Measurements from ENCODE around the gene RRAGA. TPM values are rescaled to one million over a fixed set of nuclear protein-coding genes. Genes with fewer than 3 reads are reported as not detected.
"Not testable (repeated sequence)": the region's sequence is repeated elsewhere in the genome, so short reads cannot be mapped to it uniquely, and the experiment has no call there.

Gene RRAGA, protein sequence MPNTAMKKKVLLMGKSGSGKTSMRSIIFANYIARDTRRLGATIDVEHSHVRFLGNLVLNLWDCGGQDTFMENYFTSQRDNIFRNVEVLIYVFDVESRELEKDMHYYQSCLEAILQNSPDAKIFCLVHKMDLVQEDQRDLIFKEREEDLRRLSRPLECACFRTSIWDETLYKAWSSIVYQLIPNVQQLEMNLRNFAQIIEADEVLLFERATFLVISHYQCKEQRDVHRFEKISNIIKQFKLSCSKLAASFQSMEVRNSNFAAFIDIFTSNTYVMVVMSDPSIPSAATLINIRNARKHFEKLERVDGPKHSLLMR
- total RNA-seq, result 10 to 100 TPM; 36.9 to 41.6 TPM

DNA sequence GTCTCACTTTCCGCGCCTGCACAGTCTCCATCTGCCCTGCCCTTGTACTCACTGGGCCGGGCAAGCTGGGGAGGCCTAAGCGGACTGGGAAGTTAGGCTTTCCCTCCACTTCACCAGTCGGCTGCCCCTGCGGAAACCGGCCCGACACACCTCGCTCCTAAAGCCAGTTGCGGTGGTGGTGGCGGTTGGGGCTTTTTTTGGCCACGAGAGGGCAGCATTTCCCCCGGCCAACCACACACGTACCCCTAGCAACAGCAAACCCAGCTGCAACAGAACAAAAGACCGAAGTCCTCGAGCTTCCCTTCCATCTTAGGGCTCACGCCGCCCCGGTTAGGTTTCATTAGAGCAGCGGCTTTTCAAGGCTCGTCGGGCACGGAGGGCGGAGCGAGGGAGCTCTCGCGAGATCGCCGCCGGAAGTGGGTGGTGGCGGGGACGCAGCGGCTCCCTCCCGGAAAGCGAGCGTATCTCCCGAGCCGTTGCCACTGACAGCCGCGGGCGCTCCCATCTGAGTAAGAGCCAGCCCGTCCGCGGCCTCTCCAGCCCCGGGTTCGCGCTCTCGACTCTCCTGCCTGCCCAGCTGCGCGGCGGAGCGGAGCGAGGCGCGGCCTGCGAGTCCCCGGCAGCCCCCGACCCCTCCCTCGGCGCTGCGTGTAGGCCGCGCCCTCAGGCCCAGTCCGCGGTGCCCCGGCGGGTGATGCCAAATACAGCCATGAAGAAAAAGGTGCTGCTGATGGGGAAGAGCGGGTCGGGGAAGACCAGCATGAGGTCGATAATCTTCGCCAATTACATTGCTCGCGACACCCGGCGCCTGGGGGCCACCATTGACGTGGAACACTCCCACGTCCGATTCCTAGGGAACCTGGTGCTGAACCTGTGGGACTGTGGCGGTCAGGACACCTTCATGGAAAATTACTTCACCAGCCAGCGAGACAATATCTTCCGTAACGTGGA lies at the start of gene RRAGA:
RRAGA (plus strand) TSS at position 462 of the 951 bp plus-strand sequence; CDS start at position 695, 233 bp downstream.
- no peaks in the 10 kb centered on the region for H3K9me3 Mint-ChIP-seq
- DNase-seq (peak; percentile 96 to 98), ATAC-seq (replicated peaks in 1 of 2) (peak; percentile 91 to 92)
- H3K27me3 Mint-ChIP-seq (ENCODE audit: low read depth), result no peaks in the 10 kb centered on the region
- H3K36me3 Mint-ChIP-seq (ENCODE audit: insufficient read depth in 2 of 2), result peaks cover 7 to 10% of the 10 kb centered on the region in 2 donors
- peak within 1 kb of the TSS; percentile 97 for H3K27ac Mint-ChIP-seq
- peaks cover 40% of the 10 kb centered on the region for H3K4me1 Mint-ChIP-seq (ENCODE audit: low read depth)
- peak within 1 kb of the TSS; percentile 94 to 99 for H3K4me3 Mint-ChIP-seq

- peaks cover 0 to 6% of the 10 kb centered on the region in 2 donors for H3K36me3 Mint-ChIP-seq (ENCODE audit: insufficient read depth in 2 of 2)
- ATAC-seq (replicated peaks in 1 of 2) (no peak), DNase-seq (no peak)
- no peaks in the 10 kb centered on the region for H3K27me3 Mint-ChIP-seq (ENCODE audit: low read depth)
- H3K4me3 Mint-ChIP-seq, result no peak overlapping the region
- H3K27ac Mint-ChIP-seq, result no peak overlapping the region
- peaks cover 2 to 12% of the 10 kb centered on the region in 2 donors for H3K9me3 Mint-ChIP-seq
- no peaks in the 10 kb centered on the region for H3K4me1 Mint-ChIP-seq (ENCODE audit: low read depth)
These were observed 49.1 kb upstream of the RRAGA start for GRCh38 chr9:19000133-19000532.

- H3K9me3 Mint-ChIP-seq, result peaks cover 0 to 2% of the 10 kb centered on the region in 2 donors
- no peak for ATAC-seq (replicated peaks in 1 of 2)
- peaks cover 8% of the 10 kb centered on the region for H3K27me3 Mint-ChIP-seq (ENCODE audit: low read depth)
- no peak for DNase-seq
- no peaks in the 10 kb centered on the region for H3K36me3 Mint-ChIP-seq (ENCODE audit: insufficient read depth in 2 of 2)
- no peaks in the 10 kb centered on the region for H3K4me1 Mint-ChIP-seq (ENCODE audit: low read depth)
- H3K27ac Mint-ChIP-seq, result no peak overlapping the region
- no peak overlapping the region for H3K4me3 Mint-ChIP-seq
These were observed 39.7 kb upstream of the RRAGA start for GRCh38 chr9:19009391-19009965.

DNA sequence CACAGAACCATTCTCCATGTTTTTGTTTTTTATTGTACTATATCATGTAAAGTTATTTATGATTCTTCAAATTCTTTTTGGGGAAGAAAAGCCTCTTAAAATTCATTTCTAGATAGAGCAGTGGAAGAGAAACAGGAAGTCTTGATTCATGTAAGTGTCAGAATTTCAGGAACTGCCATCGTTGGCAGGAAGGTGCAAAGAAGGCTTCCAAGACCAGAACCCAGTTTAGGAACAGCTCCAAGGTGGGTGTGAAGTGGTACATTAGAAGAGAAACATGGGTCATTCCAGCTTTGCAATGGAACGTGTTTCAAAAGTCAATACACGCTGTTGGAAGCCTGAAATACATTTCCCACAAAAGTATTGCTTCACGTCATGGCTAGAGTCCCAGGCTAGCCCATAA lies 31.0 kb upstream of the RRAGA start:
- peaks cover 0 to 3% of the 10 kb centered on the region in 2 donors for H3K36me3 Mint-ChIP-seq (ENCODE audit: insufficient read depth in 2 of 2)
- H3K4me1 Mint-ChIP-seq (ENCODE audit: low read depth), result peaks cover 6% of the 10 kb centered on the region
- DNase-seq (no peak), ATAC-seq (replicated peaks in 1 of 2) (no peak)
- no peak overlapping the region for H3K27ac Mint-ChIP-seq
- no peak overlapping the region for H3K4me3 Mint-ChIP-seq
- no peaks in the 10 kb centered on the region for H3K9me3 Mint-ChIP-seq
- peaks cover 3% of the 10 kb centered on the region for H3K27me3 Mint-ChIP-seq (ENCODE audit: low read depth)

DNA sequence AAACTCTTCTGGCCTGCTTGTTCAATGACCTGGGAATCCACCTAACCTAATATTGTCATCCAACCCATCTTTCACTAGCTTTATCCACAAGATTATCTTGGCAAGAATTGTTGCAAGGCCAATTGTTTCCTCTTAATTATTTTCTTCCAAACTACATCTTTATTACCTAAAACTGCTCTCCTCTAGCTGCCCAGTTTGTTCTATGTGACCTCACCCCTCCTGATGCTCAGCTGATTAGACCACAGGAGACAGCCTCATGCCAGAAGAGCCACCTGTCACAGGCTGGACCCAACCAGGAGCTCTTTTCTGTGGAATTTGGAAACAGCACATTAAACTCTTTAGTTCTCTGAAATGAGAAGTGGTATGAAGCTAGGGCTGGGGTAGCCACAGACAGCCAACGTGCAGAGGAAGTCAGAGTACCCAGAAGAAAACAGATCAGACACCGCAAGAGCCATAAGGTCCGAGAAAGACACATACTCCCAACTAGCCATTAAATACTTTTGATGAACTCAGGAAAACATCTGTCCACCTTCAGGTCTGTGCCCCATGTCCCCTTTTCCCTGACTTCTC lies 28.3 kb upstream of the RRAGA start:
- no peak overlapping the region for H3K27ac Mint-ChIP-seq
- peaks cover 7% of the 10 kb centered on the region for H3K27me3 Mint-ChIP-seq (ENCODE audit: low read depth)
- H3K4me1 Mint-ChIP-seq (ENCODE audit: low read depth), result peaks cover 6% of the 10 kb centered on the region
- no peak for ATAC-seq (replicated peaks in 1 of 2)
- DNase-seq, result no peak
- H3K9me3 Mint-ChIP-seq, result no peaks in the 10 kb centered on the region
- no peak overlapping the region for H3K4me3 Mint-ChIP-seq
- H3K36me3 Mint-ChIP-seq (ENCODE audit: insufficient read depth in 2 of 2), result peaks cover 0 to 3% of the 10 kb centered on the region in 2 donors

GRCh38 chr9:19021649-19022048 lies 27.6 kb upstream of the RRAGA start:
- H3K27ac Mint-ChIP-seq; H3K4me3 Mint-ChIP-seq; DNase-seq; H3K36me3 Mint-ChIP-seq (ENCODE audit: insufficient read depth in 2 of 2); H3K27me3 Mint-ChIP-seq (ENCODE audit: low read depth); H3K9me3 Mint-ChIP-seq: not testable (repeated sequence)
- peak in 1 of 2 donors; percentile 23 for ATAC-seq (replicated peaks in 1 of 2)
- peaks cover 11% of the 10 kb centered on the region for H3K4me1 Mint-ChIP-seq (ENCODE audit: low read depth)

GRCh38 chr9:19022206-19022605 lies 27.0 kb upstream of the RRAGA start:
- H3K27ac Mint-ChIP-seq, result no peak overlapping the region
- ATAC-seq (replicated peaks in 1 of 2) (peak; percentile 22 to 67), DNase-seq (no peak)
- H3K9me3 Mint-ChIP-seq, result no peaks in the 10 kb centered on the region
- peaks cover 0 to 3% of the 10 kb centered on the region in 2 donors for H3K36me3 Mint-ChIP-seq (ENCODE audit: insufficient read depth in 2 of 2)
- H3K4me3 Mint-ChIP-seq, result no peak overlapping the region
- peaks cover 13% of the 10 kb centered on the region for H3K4me1 Mint-ChIP-seq (ENCODE audit: low read depth)
- peaks cover 7% of the 10 kb centered on the region for H3K27me3 Mint-ChIP-seq (ENCODE audit: low read depth)

DNA sequence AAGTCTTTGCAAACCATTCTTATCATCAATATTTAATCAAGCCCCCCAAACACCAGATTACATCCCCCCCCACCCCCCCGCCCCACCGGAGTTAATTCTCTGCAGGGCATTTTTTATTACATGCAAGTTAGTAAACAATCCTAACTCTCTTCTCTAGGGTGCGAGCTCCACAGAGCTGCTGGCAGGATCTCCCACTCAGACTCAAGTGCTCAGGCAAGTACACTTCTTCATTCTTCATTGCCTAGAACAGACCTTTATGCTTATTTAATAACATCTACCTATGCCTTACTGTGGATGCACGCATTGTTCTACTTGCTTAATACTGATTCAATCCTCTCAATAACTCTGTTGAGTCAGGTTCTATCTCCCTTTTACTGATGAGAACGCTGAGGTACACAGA lies 26.1 kb upstream of the RRAGA start:
- no peak overlapping the region for H3K27ac Mint-ChIP-seq
- H3K4me1 Mint-ChIP-seq (ENCODE audit: low read depth), result peaks cover 13% of the 10 kb centered on the region
- no peak overlapping the region for H3K4me3 Mint-ChIP-seq
- DNase-seq, result no peak
- H3K27me3 Mint-ChIP-seq (ENCODE audit: low read depth), result peaks cover 7% of the 10 kb centered on the region
- ATAC-seq (replicated peaks in 1 of 2), result no peak
- no peaks in the 10 kb centered on the region for H3K9me3 Mint-ChIP-seq
- H3K36me3 Mint-ChIP-seq (ENCODE audit: insufficient read depth in 2 of 2), result peaks cover 0 to 3% of the 10 kb centered on the region in 2 donors

DNA sequence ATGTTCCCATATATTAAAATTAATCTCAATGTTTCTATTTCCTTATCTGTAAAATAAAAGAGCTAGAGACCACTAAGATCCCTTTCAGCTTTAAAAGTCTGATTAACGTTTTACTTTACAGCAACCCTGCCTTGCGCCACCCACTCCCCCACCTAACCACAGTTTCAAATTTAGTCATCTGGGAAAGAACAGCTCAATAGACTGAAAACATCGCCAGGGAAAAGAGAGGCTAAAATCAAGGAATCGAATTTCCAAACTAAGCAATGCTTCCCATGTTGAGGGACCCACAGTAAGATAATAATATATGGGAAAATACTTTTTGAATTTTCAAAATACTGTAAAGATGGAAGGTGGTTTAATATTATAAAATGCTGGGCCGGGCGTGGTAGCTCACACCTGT lies 22.9 kb upstream of the RRAGA start:
- no peaks in the 10 kb centered on the region for H3K9me3 Mint-ChIP-seq
- H3K36me3 Mint-ChIP-seq (ENCODE audit: insufficient read depth in 2 of 2), result peaks cover 0 to 3% of the 10 kb centered on the region in 2 donors
- DNase-seq, result peak; percentile 6 to 15

GRCh38 chr9:19027825-19028224 lies 21.4 kb upstream of the RRAGA start:
- Mint-ChIP-seq H3K4me3 (no peak overlapping the region), H3K9me3 (no peaks in the 10 kb centered on the region), H3K36me3 (ENCODE audit: insufficient read depth in 2 of 2) (no peaks in the 10 kb centered on the region)

More for the DNA sequence above, 22.9 kb upstream of the RRAGA start:
- H3K4me3 Mint-ChIP-seq, result no peak overlapping the region
- no peak for ATAC-seq (replicated peaks in 1 of 2)
- H3K27ac Mint-ChIP-seq, result no peak overlapping the region
- peaks cover 7% of the 10 kb centered on the region for H3K27me3 Mint-ChIP-seq (ENCODE audit: low read depth)
- peaks cover 18% of the 10 kb centered on the region for H3K4me1 Mint-ChIP-seq (ENCODE audit: low read depth)

DNA sequence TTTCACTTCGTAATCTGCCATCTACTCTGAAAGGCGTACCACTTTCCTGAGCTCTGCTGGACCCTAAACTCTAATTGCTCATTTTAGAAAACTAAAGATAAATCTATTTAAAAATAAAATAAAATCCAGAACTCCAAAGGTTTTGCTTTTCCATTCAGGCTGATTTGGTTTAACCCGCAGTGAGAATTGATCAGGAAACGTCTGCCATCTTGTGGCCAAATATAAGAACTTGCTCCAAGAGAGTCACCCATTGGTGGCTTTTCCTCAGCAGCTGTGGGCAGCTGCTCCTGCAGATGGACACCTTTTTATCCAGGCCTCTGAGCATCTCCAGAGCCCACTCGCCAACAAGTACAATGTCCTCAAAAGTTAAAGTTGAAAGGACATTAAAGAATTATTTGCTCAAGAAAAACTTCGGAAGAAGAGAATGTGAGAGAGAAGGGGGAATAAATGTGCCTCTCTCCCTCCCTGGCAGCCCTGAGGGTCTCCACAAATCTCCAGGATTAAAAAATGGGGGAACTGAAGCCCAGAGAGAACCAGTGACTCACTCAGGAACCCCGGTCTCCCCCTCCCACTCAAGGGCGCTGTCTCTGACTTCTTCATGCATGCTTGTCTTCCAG lies 20.3 kb upstream of the RRAGA start:
- Mint-ChIP-seq H3K9me3 (no peaks in the 10 kb centered on the region), H3K4me1 (ENCODE audit: low read depth) (peaks cover 12% of the 10 kb centered on the region), H3K4me3 (no peak overlapping the region), H3K36me3 (ENCODE audit: insufficient read depth in 2 of 2) (no peaks in the 10 kb centered on the region), H3K27me3 (ENCODE audit: low read depth) (no peaks in the 10 kb centered on the region), H3K27ac (no peak overlapping the region)
- DNase-seq (peak; percentile 29), ATAC-seq (replicated peaks in 1 of 2) (peak in 1 of 2 donors; percentile 31)

More at GRCh38 chr9:19027825-19028224, 21.4 kb upstream of the RRAGA start:
- H3K27me3 Mint-ChIP-seq (ENCODE audit: low read depth), result peaks cover 7% of the 10 kb centered on the region
- no peak overlapping the region for H3K27ac Mint-ChIP-seq
- peaks cover 13% of the 10 kb centered on the region for H3K4me1 Mint-ChIP-seq (ENCODE audit: low read depth)
- ATAC-seq (replicated peaks in 1 of 2) (no peak), DNase-seq (no peak)

- ATAC-seq (replicated peaks in 1 of 2) (peak in 1 of 2 donors; percentile 50), DNase-seq (no peak)
- Mint-ChIP-seq H3K27ac (no peak overlapping the region), H3K9me3 (no peaks in the 10 kb centered on the region), H3K4me1 (ENCODE audit: low read depth) (peaks cover 12% of the 10 kb centered on the region), H3K4me3 (no peak overlapping the region), H3K27me3 (ENCODE audit: low read depth) (no peaks in the 10 kb centered on the region), H3K36me3 (ENCODE audit: insufficient read depth in 2 of 2) (no peaks in the 10 kb centered on the region)
These were observed 18.3 kb upstream of the RRAGA start for GRCh38 chr9:19030899-19031298.
